Activated T-cell treated with anti-CD3 and anti-CD28 coated beads, Interleukin-2, amount 50 U/mL, for 72 hours (primary cell): ENCODE data around the gene RALGAPB. TPM values are rescaled to one million over a fixed set of nuclear protein-coding genes. Genes with fewer than 3 reads are reported as not detected.
"Not testable (repeated sequence)": the region's sequence is repeated elsewhere in the genome, so short reads cannot be mapped to it uniquely, and the experiment has no call there.

Source experiments
- ATAC-seq, 2 donors: fragments of 150-1000 bp; cut with Tn5 transposase; replicated peaks in 1 of 2; 2 replicates each; pipeline ENCODE4 v1.10.0; 2021; ENCODE audit warnings: moderate library complexity in 2 of 2, mild to moderate bottlenecking in 1 of 2
- DNase-seq, 2 donors: peaks; one replicate each; pipeline ENCODE4 v3.0.0; 2021 to 2022; ENCODE audit warnings: mixed read lengths in 1 of 2
- H3K27ac Mint-ChIP-seq: one replicate; pipeline ENCODE4 v1.8.0; 2022; ENCODE audit warnings: mild to moderate bottlenecking, moderate library complexity, mixed read lengths
- H3K27me3 Mint-ChIP-seq: one replicate; pipeline ENCODE4 v1.8.0; 2022; ENCODE audit warnings: low read depth, mixed read lengths
- H3K36me3 Mint-ChIP-seq, 2 donors: one replicate each; pipeline ENCODE4 v1.8.0; 2022; ENCODE audit warnings: mixed read lengths in 2 of 2, mild to moderate bottlenecking in 1 of 2; ENCODE audit not compliant: insufficient read depth in 2 of 2
- H3K4me1 Mint-ChIP-seq: one replicate; pipeline ENCODE4 v1.8.0; 2022; ENCODE audit warnings: low read depth, mixed read lengths
- H3K4me3 Mint-ChIP-seq, 2 donors: one replicate each; pipeline ENCODE4 v1.8.0; 2022; ENCODE audit warnings: mild to moderate bottlenecking in 2 of 2, mixed read lengths in 2 of 2, moderate library complexity in 2 of 2
- H3K9me3 Mint-ChIP-seq, 2 donors: one replicate each; pipeline ENCODE4 v1.8.0; 2022; ENCODE audit warnings: mixed read lengths in 2 of 2
- total RNA-seq, 2 donors: library from RNA; stranded (reverse); gene quantifications; one replicate each; pipeline ENCODE4 v1.2.3, GENCODE V29; 2022

Gene RALGAPB
- total RNA-seq, 2 donors from 2014 or later = 39.5 to 43.3 TPM

- DNase-seq (no peak), ATAC-seq (no peak)
- Mint-ChIP-seq H3K9me3 (no peaks in the 10 kb centered on the region), H3K36me3 (peaks cover 5 to 10% of the 10 kb centered on the region in 2 donors), H3K4me3 (no peak overlapping the region), H3K27ac (no peak overlapping the region), H3K4me1 (peaks cover 23% of the 10 kb centered on the region), H3K27me3 (peaks cover 5% of the 10 kb centered on the region)
Observed at GRCh38 chr20:38452880-38453624, 19.6 kb upstream of the RALGAPB start.

GRCh38 chr20:38453941-38454340, 18.7 kb upstream of the RALGAPB start:
- H3K4me3 Mint-ChIP-seq = no peak overlapping the region
- H3K9me3 Mint-ChIP-seq = no peaks in the 10 kb centered on the region
- DNase-seq (no peak), ATAC-seq (no peak)
- H3K4me1 Mint-ChIP-seq = peaks cover 15% of the 10 kb centered on the region
- peaks cover 5 to 6% of the 10 kb centered on the region in 2 donors for H3K36me3 Mint-ChIP-seq
- peaks cover 5% of the 10 kb centered on the region for H3K27me3 Mint-ChIP-seq
- H3K27ac Mint-ChIP-seq = no peak overlapping the region

GRCh38 chr20:38454556-38455473, 17.8 kb upstream of the RALGAPB start:
- no peaks in the 10 kb centered on the region for H3K9me3 Mint-ChIP-seq
- H3K27ac Mint-ChIP-seq = no peak overlapping the region
- H3K36me3 Mint-ChIP-seq = peaks cover 3% of the 10 kb centered on the region in 2 donors
- ATAC-seq (no peak), DNase-seq (no peak)
- H3K4me1 Mint-ChIP-seq = peaks cover 7% of the 10 kb centered on the region
- H3K27me3 Mint-ChIP-seq = peaks cover 5% of the 10 kb centered on the region
- H3K4me3 Mint-ChIP-seq = no peak overlapping the region

DNA sequence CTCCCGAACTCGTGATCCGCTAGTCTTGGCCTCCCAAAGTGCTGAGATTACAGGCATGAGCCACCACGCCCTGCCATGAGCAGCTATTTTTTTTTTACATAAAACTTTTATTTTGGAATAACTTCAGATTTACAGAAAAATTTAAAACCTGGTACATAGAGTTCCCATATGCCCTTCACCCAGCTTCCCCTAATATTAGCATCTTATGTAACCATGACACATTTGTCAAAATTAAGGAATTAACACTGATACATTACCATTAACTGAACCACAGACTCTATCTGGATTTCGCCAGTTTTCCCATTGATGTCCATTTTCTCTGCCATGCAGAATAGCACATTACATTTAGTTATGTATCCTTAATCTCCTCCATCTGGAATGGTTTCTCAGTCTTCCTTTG, 14.3 kb upstream of the RALGAPB start:
- H3K4me3 Mint-ChIP-seq = no peak overlapping the region
- DNase-seq (no peak), ATAC-seq (no peak)
- no peak overlapping the region for H3K27ac Mint-ChIP-seq
- H3K4me1 Mint-ChIP-seq = no peaks in the 10 kb centered on the region
- H3K36me3 Mint-ChIP-seq = no peaks in the 10 kb centered on the region
- peaks cover 5% of the 10 kb centered on the region for H3K27me3 Mint-ChIP-seq
- no peaks in the 10 kb centered on the region for H3K9me3 Mint-ChIP-seq

DNA sequence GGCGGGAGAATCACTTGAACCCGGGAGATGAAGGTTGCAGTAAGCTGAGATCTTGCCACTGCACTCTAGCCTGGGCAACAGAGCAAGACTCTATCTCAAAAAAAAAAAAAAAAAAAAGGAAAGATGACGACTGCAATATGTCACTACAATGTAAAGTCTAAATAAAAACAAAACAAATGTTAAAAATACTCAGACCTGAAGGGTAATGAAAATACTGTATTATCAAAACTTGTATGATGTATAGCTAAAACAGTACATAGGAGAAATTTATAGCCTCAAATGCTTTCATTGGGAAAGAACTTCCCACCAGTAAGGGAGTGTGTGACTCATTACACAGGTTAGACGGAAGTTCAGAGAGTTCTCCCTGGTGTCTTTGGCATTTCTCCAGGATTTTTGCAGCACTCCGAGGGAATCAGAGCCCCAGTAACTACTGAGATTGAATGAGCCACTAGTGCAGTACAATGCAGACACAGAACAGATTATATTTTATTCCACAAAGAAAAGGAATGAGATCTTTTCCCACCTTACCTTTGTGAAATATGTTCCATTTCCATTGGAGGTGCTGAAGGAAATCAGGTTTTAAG, 12.5 kb upstream of the RALGAPB start:
- Mint-ChIP-seq H3K4me3 (no peak overlapping the region), H3K27ac (no peak overlapping the region), H3K9me3 (no peaks in the 10 kb centered on the region), H3K4me1 (no peaks in the 10 kb centered on the region), H3K27me3 (peaks cover 5% of the 10 kb centered on the region), H3K36me3 (no peaks in the 10 kb centered on the region)
- no peak for DNase-seq
- ATAC-seq = no peak

DNA sequence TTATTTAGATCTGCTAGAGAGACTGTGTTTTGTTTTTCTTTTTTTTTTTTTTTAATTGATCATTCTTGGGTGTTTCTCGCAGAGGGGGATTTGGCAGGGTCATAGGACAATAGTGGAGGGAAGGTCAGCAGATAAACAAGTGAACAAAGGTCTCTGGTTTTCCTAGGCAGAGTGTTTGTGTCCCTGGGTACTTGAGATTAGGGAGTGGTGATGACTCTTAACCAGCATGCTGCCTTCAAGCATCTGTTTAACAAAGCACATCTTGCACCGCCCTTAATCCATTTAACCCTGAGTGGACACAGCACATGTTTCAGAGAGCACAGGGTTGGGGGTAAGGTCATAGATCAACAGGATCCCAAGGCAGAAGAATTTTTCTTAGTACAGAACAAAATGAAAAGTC, 12.0 kb upstream of the RALGAPB start:
- not testable (repeated sequence) for DNase-seq, H3K4me1 Mint-ChIP-seq, ATAC-seq, H3K36me3 Mint-ChIP-seq, H3K27me3 Mint-ChIP-seq, H3K27ac Mint-ChIP-seq, H3K4me3 Mint-ChIP-seq, H3K9me3 Mint-ChIP-seq

GRCh38 chr20:38461167-38461566, 11.5 kb upstream of the RALGAPB start:
- not testable (repeated sequence) for H3K4me3 Mint-ChIP-seq, H3K27me3 Mint-ChIP-seq, H3K9me3 Mint-ChIP-seq, H3K4me1 Mint-ChIP-seq, ATAC-seq, H3K27ac Mint-ChIP-seq, H3K36me3 Mint-ChIP-seq, DNase-seq

GRCh38 chr20:38461569-38461968, 11.1 kb upstream of the RALGAPB start:
- H3K36me3 Mint-ChIP-seq, H3K4me3 Mint-ChIP-seq, ATAC-seq, DNase-seq, H3K27ac Mint-ChIP-seq, H3K4me1 Mint-ChIP-seq, H3K9me3 Mint-ChIP-seq, H3K27me3 Mint-ChIP-seq: not testable (repeated sequence)

- DNase-seq (no peak), ATAC-seq (no peak)
- Mint-ChIP-seq H3K4me1 (no peaks in the 10 kb centered on the region), H3K9me3 (no peaks in the 10 kb centered on the region), H3K27ac (no peak overlapping the region), H3K27me3 (no peaks in the 10 kb centered on the region), H3K36me3 (no peaks in the 10 kb centered on the region), H3K4me3 (no peak overlapping the region)
Observed at GRCh38 chr20:38466171-38466570, 6.5 kb upstream of the RALGAPB start.

DNA sequence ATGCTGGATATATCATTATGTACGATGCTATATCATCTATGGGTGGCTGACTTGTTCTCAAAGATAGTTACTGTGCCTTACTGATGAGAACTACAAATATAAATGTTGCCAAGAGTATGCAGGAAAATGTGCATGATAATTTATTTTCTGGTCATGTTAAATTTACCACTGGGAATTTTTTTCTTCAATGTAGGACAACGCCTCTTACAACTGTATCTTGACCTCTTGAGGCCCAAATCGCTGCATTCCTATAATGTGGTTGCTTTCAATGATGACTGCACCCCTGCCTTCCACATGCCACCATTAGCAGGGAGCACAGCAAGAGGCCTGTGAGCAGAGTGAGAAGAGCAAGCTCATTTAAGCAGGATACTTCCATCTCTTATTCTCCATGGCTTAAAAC, 5.7 kb upstream of the RALGAPB start:
- no peaks in the 10 kb centered on the region for H3K27me3 Mint-ChIP-seq
- no peak overlapping the region for H3K4me3 Mint-ChIP-seq
- H3K36me3 Mint-ChIP-seq = no peaks in the 10 kb centered on the region
- DNase-seq (no peak), ATAC-seq (no peak)
- H3K27ac Mint-ChIP-seq = no peak overlapping the region
- H3K9me3 Mint-ChIP-seq = no peaks in the 10 kb centered on the region
- peaks cover 4% of the 10 kb centered on the region for H3K4me1 Mint-ChIP-seq

GRCh38 chr20:38471245-38471644, 1.4 kb upstream of the RALGAPB start:
- H3K4me3 Mint-ChIP-seq = no peak overlapping the region
- H3K36me3 Mint-ChIP-seq = no peaks in the 10 kb centered on the region
- peaks cover 41% of the 10 kb centered on the region for H3K4me1 Mint-ChIP-seq
- H3K9me3 Mint-ChIP-seq = no peaks in the 10 kb centered on the region
- no peak for ATAC-seq
- no peaks in the 10 kb centered on the region for H3K27me3 Mint-ChIP-seq
- H3K27ac Mint-ChIP-seq = no peak overlapping the region
- DNase-seq = no peak

- H3K27ac Mint-ChIP-seq = peak overlapping the region; percentile 74
- peaks cover 0 to 1% of the 10 kb centered on the region in 2 donors for H3K36me3 Mint-ChIP-seq
- no peaks in the 10 kb centered on the region for H3K9me3 Mint-ChIP-seq
- DNase-seq (no peak), ATAC-seq (peak in 1 of 2 donors; percentile 3)
- H3K4me1 Mint-ChIP-seq = peaks cover 47% of the 10 kb centered on the region
- H3K4me3 Mint-ChIP-seq = peak overlapping the region; percentile 87 to 89
- H3K27me3 Mint-ChIP-seq = no peaks in the 10 kb centered on the region
Observed at GRCh38 chr20:38471987-38472512, 593 bp upstream of the RALGAPB start.

DNA sequence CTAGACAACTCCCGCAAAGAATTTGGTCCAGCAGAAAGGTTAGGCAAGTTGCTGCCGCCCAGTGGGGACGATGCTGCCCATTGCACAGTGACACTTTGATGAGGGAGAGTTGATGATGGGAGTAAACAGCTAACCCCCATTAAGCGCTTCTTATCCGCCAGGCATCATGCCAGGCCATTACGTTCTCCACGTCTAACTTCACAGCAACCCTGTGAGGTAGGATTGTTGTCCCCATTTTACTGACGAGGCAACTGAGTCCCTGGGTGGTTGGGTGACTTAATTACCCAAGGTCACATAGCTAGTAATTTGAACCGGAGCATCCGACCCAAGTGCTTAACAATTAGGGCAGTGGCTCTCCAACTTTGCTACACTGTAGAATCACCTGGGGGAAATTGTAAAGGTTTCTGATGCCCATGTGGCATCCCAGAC, 738 bp downstream of the RALGAPB start:
- H3K36me3 Mint-ChIP-seq = peaks cover 0 to 1% of the 10 kb centered on the region in 2 donors
- H3K27me3 Mint-ChIP-seq = no peaks in the 10 kb centered on the region
- peak overlapping the region; percentile 89 for H3K4me3 Mint-ChIP-seq
- ATAC-seq (no peak), DNase-seq (no peak)
- H3K4me1 Mint-ChIP-seq = peaks cover 47% of the 10 kb centered on the region
- H3K9me3 Mint-ChIP-seq = no peaks in the 10 kb centered on the region
- H3K27ac Mint-ChIP-seq = peak overlapping the region; percentile 72
